ENCODE results near the gene NKAIN1.

DNA sequence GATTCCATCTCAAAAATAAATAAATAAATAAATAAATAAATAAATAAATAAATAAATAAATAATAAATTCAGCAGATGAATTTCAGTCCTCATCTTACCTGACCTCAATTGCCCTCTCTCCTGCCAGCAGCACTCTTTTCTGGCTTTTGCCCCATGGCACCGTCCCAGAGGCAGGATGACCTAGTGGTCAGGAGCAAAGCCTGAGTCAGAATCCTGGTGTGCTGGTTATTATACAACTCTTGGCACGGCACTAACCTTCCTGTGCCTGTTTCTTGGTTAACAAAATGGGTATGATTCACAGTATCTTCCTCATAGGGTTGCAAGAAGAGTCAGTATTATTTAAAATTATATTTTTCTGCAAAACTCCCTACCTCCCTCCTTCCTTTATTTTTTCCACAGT is 43.0 kb downstream of the NKAIN1 start:
- TF ChIP-seq, protein P1, sequence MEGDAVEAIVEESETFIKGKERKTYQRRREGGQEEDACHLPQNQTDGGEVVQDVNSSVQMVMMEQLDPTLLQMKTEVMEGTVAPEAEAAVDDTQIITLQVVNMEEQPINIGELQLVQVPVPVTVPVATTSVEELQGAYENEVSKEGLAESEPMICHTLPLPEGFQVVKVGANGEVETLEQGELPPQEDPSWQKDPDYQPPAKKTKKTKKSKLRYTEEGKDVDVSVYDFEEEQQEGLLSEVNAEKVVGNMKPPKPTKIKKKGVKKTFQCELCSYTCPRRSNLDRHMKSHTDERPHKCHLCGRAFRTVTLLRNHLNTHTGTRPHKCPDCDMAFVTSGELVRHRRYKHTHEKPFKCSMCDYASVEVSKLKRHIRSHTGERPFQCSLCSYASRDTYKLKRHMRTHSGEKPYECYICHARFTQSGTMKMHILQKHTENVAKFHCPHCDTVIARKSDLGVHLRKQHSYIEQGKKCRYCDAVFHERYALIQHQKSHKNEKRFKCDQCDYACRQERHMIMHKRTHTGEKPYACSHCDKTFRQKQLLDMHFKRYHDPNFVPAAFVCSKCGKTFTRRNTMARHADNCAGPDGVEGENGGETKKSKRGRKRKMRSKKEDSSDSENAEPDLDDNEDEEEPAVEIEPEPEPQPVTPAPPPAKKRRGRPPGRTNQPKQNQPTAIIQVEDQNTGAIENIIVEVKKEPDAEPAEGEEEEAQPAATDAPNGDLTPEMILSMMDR (IDR thresholded peaks at IDR 0.05), result no peak
- TF ChIP-seq POLR2A (IDR thresholded peaks at IDR 0.05) (no peak), POLR2AphosphoS5 (IDR thresholded peaks at IDR 0.05) (no peak), EP300 (IDR thresholded peaks at IDR 0.05) (no peak)
